Measurements from ENCODE around the gene AXIN1.
"Not testable (repeated sequence)": the region's sequence is repeated elsewhere in the genome, so short reads cannot be mapped to it uniquely, and the experiment has no call there.

AXIN1 gene

GRCh38 chr16:380762-381011, 28.2 kb upstream of the AXIN1 start:
- TF ChIP-seq CTCF (conservative IDR thresholded peaks at IDR 0.05; ENCODE audit: control insufficient read depth, insufficient read depth, low read depth, low read length), result no peak
- DNase-seq (ENCODE audit: low read depth), result no peak
- peak overlapping the region; percentile 65 for H3K4me3 ChIP-seq (ENCODE audit: control insufficient read depth, low read depth, low read length)

GRCh38 chr16:379961-380761, 27.6 kb upstream of the AXIN1 start:
- TF ChIP-seq CTCF (conservative IDR thresholded peaks at IDR 0.05; ENCODE audit: control insufficient read depth, insufficient read depth, low read depth, low read length), result no peak
- no peak for DNase-seq (ENCODE audit: low read depth)
- no peak overlapping the region for H3K4me3 ChIP-seq (ENCODE audit: control insufficient read depth, low read depth, low read length)

- DNase-seq (ENCODE audit: low read depth), result no peak
- H3K4me3 ChIP-seq (ENCODE audit: control insufficient read depth, low read depth, low read length), result no peak overlapping the region
- TF ChIP-seq CTCF (conservative IDR thresholded peaks at IDR 0.05; ENCODE audit: control insufficient read depth, insufficient read depth, low read depth, low read length), result no peak
Observed at GRCh38 chr16:379183-379960, 26.8 kb upstream of the AXIN1 start.

GRCh38 chr16:378821-379182, 26.3 kb upstream of the AXIN1 start:
- no peak for TF ChIP-seq CTCF (conservative IDR thresholded peaks at IDR 0.05; ENCODE audit: control insufficient read depth, insufficient read depth, low read depth, low read length)
- no peak for DNase-seq (ENCODE audit: low read depth)
- no peak overlapping the region for H3K4me3 ChIP-seq (ENCODE audit: control insufficient read depth, low read depth, low read length)

- not testable (repeated sequence) for DNase-seq (ENCODE audit: low read depth); H3K4me3 ChIP-seq (ENCODE audit: control insufficient read depth, low read depth, low read length)
Observed at GRCh38 chr16:378113-378820, 25.7 kb upstream of the AXIN1 start.

GRCh38 chr16:377419-377951, 25.0 kb upstream of the AXIN1 start:
- DNase-seq (ENCODE audit: low read depth), result no peak
- no peak overlapping the region for H3K4me3 ChIP-seq (ENCODE audit: control insufficient read depth, low read depth, low read length)
- TF ChIP-seq CTCF (conservative IDR thresholded peaks at IDR 0.05; ENCODE audit: control insufficient read depth, insufficient read depth, low read depth, low read length), result no peak

Measured in fibroblast of mammary gland (primary cell).